LNCaP clone FGC (cell line): ENCODE results near the gene MAMDC2.

Source experiments
- DNase-seq: peaks from one replicate; pipeline ENCODE4 v3.0.0-alpha.2; 2011; ENCODE audit warnings: low read depth
- H3K4me3 ChIP-seq: 2 replicates; pipeline ENCODE4 v1.5.1; 2011; ENCODE audit warnings: mild to moderate bottlenecking, low read depth, low read length, control low read depth
- TF ChIP-seq, protein P1 (sequence below): IDR thresholded peaks from 2 replicates; pipeline ENCODE4 v1.5.1; 2012; ENCODE audit warnings: mild to moderate bottlenecking; ENCODE audit not compliant: control insufficient read depth, insufficient read depth; ENCODE audit errors: extremely low read depth

MAMDC2 gene

GRCh38 chr9:70127036-70127435, 83.4 kb downstream of the MAMDC2 start:
- DNase-seq: no peak
- no peak overlapping the region for H3K4me3 ChIP-seq
- TF ChIP-seq, protein P1, sequence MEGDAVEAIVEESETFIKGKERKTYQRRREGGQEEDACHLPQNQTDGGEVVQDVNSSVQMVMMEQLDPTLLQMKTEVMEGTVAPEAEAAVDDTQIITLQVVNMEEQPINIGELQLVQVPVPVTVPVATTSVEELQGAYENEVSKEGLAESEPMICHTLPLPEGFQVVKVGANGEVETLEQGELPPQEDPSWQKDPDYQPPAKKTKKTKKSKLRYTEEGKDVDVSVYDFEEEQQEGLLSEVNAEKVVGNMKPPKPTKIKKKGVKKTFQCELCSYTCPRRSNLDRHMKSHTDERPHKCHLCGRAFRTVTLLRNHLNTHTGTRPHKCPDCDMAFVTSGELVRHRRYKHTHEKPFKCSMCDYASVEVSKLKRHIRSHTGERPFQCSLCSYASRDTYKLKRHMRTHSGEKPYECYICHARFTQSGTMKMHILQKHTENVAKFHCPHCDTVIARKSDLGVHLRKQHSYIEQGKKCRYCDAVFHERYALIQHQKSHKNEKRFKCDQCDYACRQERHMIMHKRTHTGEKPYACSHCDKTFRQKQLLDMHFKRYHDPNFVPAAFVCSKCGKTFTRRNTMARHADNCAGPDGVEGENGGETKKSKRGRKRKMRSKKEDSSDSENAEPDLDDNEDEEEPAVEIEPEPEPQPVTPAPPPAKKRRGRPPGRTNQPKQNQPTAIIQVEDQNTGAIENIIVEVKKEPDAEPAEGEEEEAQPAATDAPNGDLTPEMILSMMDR: no peak

GRCh38 chr9:70127540-70128416, 84.1 kb downstream of the MAMDC2 start:
- no peak for DNase-seq
- no peak overlapping the region for H3K4me3 ChIP-seq
- TF ChIP-seq, protein P1: no peak

- DNase-seq: no peak
- no peak overlapping the region for H3K4me3 ChIP-seq
- TF ChIP-seq, protein P1: no peak
Observed at GRCh38 chr9:70130266-70130665, 86.6 kb downstream of the MAMDC2 start.

- TF ChIP-seq, protein P1: no peak
- no peak for DNase-seq
- no peak overlapping the region for H3K4me3 ChIP-seq
Observed at GRCh38 chr9:70131296-70131695, 87.6 kb downstream of the MAMDC2 start.

DNA sequence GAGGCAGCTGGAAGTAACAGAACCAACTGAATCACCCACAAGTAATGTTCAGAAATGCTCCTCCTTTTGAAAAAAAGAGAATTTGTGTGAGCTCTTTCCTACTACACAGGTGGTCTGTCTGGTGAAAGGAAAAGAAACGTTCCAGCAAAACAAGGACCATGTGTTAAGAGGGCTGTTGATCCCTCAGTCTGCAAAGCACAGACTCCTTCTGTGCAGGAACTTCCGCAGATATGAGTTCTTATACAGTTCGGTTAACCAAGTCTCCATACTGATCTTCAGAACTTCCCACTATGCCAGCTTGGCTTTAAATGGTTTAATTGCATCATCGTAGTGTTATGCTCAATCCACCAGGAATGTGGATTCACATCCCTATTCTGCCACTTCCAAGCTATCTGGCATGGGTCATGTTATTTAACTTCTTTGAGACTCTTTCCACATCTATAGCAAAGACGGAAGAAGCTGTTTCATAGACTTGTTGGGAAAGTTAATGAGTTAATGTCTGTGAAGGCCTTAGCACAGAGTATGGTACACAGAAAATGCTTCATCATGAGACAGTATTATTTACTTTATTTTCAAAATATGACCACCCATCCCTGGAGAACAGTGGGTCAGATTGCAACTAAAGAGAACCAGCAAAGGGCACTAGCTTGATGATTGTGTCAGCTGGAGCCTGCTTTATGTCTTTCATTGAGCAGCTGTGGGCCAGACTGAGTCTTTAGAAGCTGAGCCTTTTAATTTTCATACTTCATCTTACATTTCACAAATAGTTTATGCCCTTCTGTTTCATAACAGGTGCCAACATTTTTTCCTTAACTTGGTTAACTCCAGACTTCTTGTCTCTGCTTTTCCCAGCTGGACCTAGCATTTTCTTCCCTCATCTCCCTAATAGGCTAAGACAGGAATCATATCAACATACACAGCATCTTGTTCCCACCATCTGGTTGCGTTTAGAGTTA, 89.9 kb downstream of the MAMDC2 start:
- H3K4me3 ChIP-seq: no peak overlapping the region
- DNase-seq: no peak
- TF ChIP-seq, protein P1: no peak

DNA sequence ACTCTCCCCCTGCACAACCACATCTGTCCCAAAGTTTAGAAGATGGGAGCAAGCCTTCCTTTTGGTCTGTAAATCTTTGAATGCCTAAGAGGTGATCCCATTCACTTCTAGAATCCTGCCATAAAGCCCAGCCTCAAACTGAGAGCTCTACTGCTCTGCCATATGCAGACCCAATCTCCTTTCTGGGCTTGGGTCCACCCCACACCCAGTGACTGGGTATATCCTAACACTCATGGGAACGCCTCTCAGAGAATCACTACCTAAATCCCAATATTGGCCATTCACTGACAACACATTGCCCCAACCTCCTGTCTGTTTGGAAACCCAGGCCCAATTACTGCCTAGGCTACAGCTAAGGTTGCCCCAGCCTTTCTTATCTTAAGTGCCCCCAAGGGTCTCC, 90.7 kb downstream of the MAMDC2 start:
- DNase-seq: no peak
- TF ChIP-seq, protein P1: no peak
- no peak overlapping the region for H3K4me3 ChIP-seq
